ENCODE results near the gene YJU2. TPM values are rescaled to one million over a fixed set of nuclear protein-coding genes. Genes with fewer than 3 reads are reported as not detected.

The YJU2 gene
- total RNA-seq, 4 donors from 2014 or later: 23.4 to 33.6 (median 28.3) TPM

GRCh38 chr19:4301590-4302242 is 54.8 kb downstream of the YJU2 start:
- 49 to 61% methylated on average over 13 of the region's 13 CpGs for WGBS, 2 donors
- DNase-seq (ENCODE audit: low spot score in 2 of 2): no peak
- H3K4me3 ChIP-seq (ENCODE audit: low read depth, poor library complexity, severe bottlenecking): no peak overlapping the region
- TF ChIP-seq CTCF (IDR thresholded peaks at IDR 0.05) (no peak), POLR2A (IDR thresholded peaks at IDR 0.05) (no peak)
- intact Hi-C loops (cut with DNase I; ENCODE audit: low total_unique reads): no loop called here

GRCh38 chr19:4302243-4302640 is 55.4 kb downstream of the YJU2 start, which contains the start of gene TMIGD2:
Gene TMIGD2, minus strand, starts transcription at chr19:4302389. Its CDS starts 4 bp downstream, at chr19:4302385.
- TF ChIP-seq CTCF (IDR thresholded peaks at IDR 0.05) (no peak), POLR2A (IDR thresholded peaks at IDR 0.05) (no peak)
- intact Hi-C loops (cut with DNase I; ENCODE audit: low total_unique reads): no loop called here
- H3K4me3 ChIP-seq (ENCODE audit: low read depth, poor library complexity, severe bottlenecking): no peak within 1 kb of the TSS
- no peak for DNase-seq (ENCODE audit: low spot score in 2 of 2)
- WGBS, 2 donors: 47 to 60% methylated on average over 8 of the region's 8 CpGs

DNA sequence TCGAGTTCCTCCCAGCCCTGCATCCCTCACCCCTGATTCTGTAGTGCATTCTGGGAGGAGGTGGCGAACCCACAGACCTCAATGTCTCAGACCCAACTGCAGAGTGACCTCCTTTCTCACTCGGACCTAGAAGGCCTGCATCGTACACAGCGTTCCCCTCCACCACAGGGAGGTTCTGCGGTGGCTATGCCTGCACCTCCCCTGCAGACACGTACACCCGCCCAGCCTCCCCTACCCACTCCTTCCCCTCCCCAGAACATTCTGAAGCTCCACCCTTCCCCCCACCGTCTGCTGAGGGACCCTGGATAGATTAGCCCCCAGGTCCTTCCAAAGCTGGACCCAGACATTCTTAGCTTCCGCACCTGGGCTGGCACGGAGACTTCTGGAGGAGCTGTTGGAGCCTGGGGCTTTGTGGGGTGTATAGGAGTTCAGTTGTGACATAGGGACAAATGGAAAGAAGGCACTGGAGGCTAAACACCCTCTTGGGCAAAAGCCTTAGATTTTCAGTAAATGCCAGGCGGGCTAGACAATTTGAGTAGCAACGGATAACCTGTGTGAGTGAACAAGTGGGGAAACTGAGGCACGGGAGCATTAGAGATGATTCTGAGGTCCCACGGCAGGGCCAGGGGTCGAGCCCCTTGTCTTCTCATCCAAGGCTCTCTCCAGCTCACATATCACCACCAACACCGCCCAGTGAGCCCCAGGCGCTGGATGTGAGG is 57.1 kb downstream of the YJU2 start:
- WGBS, 2 donors: 40 to 47% methylated on average over 18 of the region's 18 CpGs
- TF ChIP-seq CTCF (IDR thresholded peaks at IDR 0.05) (no peak), POLR2A (IDR thresholded peaks at IDR 0.05) (no peak)
- intact Hi-C loops (cut with DNase I; ENCODE audit: low total_unique reads): no loop called here
- DNase-seq (ENCODE audit: low spot score in 2 of 2): no peak
- H3K4me3 ChIP-seq (ENCODE audit: low read depth, poor library complexity, severe bottlenecking): no peak overlapping the region

DNA sequence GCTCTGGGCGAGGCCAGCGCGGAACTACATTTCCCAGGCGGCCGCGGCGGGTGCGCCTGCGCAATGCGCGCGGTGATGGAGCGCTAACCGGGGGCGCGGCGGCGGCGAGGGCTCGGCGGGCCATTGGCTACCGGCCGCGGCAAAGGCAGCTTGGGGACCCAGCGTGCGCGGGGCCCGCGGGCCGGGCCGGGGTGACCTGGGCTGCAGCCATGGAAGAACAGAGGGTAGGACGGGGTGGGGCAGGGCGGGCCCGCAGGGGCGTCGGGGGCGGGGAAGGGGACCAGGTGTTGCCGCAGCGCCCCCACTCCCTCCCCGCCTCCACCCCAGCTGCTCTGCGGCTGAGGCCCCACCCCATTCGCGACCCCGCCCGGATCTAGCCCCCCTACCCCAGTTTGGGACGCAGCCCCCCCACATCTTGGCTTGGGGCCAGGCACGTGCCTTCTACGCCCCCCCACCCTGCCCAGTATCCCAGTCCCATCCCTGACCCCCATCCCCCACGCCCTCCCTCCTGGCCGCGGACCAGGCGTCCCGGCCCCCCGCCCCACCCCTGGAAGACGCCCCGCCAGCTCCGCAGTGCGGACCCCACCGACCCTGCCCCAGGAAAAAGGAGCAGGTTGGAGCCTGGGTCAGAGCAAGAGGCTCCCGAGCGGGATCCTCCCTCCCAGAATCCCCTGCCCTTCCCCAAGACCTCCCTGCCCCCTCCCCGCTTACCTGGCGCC is 57.8 kb downstream of the YJU2 start, which contains the start of gene FSD1:
Gene FSD1 (plus strand): TSS at position 61 of the 719 bp plus-strand sequence. CDS start 149 bp downstream, at position 210.
- WGBS, 2 donors: 2 to 40% methylated on average over 2 to 38 of the region's 63 CpGs
- DNase-seq (ENCODE audit: low spot score in 2 of 2): no peak
- no peak for TF ChIP-seq POLR2A (IDR thresholded peaks at IDR 0.05)
- no peak for TF ChIP-seq CTCF (IDR thresholded peaks at IDR 0.05)
- H3K4me3 ChIP-seq (ENCODE audit: low read depth, poor library complexity, severe bottlenecking): no peak within 1 kb of the TSS
- intact Hi-C loops (cut with DNase I; ENCODE audit: low total_unique reads): no loop called here

DNA sequence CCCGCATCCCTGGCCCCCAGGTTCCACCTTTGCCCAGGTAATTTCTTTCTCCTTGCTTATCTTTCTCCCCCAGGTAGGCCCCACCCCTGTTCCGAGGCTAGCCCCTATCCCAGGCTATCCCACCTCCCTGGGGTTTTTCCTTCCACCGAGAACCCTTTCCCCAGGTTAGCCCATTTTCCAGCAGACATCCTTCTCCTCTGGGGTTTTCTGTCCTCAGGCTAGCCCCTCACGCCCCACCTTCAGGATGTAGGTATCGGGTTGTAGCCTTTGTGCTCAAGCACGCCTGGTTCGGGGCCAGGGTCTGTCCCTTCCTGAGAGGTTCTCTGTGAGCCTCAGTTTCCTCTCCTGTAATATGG is 58.4 kb downstream of the YJU2 start:
- H3K4me3 ChIP-seq (ENCODE audit: low read depth, poor library complexity, severe bottlenecking): no peak overlapping the region
- WGBS, 2 donors: 65 to 72% methylated on average over 7 of the region's 7 CpGs
- TF ChIP-seq POLR2A (IDR thresholded peaks at IDR 0.05): no peak
- no peak for TF ChIP-seq CTCF (IDR thresholded peaks at IDR 0.05)
- intact Hi-C loops (cut with DNase I; ENCODE audit: low total_unique reads): no loop called here
- no peak for DNase-seq (ENCODE audit: low spot score in 2 of 2)

Data from lower leg skin (tissue), 4 donors.